Measurements from ENCODE around the gene CTDSPL. TPM values are rescaled to one million over a fixed set of nuclear protein-coding genes. Genes with fewer than 3 reads are reported as not detected.

CTDSPL gene
- total RNA-seq, 1 experiment from 2014 or later: 16.6 TPM

- H3K9me3 ChIP-seq (ENCODE audit: control insufficient read depth, insufficient read depth, low read depth, low read length): no peaks in the 10 kb centered on the region
- DNase-seq (ENCODE audit: low read depth, low spot score): no peak
- H3K4me1 ChIP-seq (ENCODE audit: control insufficient read depth, insufficient read depth, low read length): no peaks in the 10 kb centered on the region
- H3K27me3 ChIP-seq (ENCODE audit: control insufficient read depth, insufficient read depth, low read length): no peaks in the 10 kb centered on the region
- POLR2A ChIA-PET: no interaction called here
- TF ChIP-seq POLR2AphosphoS5 (IDR thresholded peaks at IDR 0.05; ENCODE audit: low read depth, low read length): no peak
- TF ChIP-seq, protein P1, sequence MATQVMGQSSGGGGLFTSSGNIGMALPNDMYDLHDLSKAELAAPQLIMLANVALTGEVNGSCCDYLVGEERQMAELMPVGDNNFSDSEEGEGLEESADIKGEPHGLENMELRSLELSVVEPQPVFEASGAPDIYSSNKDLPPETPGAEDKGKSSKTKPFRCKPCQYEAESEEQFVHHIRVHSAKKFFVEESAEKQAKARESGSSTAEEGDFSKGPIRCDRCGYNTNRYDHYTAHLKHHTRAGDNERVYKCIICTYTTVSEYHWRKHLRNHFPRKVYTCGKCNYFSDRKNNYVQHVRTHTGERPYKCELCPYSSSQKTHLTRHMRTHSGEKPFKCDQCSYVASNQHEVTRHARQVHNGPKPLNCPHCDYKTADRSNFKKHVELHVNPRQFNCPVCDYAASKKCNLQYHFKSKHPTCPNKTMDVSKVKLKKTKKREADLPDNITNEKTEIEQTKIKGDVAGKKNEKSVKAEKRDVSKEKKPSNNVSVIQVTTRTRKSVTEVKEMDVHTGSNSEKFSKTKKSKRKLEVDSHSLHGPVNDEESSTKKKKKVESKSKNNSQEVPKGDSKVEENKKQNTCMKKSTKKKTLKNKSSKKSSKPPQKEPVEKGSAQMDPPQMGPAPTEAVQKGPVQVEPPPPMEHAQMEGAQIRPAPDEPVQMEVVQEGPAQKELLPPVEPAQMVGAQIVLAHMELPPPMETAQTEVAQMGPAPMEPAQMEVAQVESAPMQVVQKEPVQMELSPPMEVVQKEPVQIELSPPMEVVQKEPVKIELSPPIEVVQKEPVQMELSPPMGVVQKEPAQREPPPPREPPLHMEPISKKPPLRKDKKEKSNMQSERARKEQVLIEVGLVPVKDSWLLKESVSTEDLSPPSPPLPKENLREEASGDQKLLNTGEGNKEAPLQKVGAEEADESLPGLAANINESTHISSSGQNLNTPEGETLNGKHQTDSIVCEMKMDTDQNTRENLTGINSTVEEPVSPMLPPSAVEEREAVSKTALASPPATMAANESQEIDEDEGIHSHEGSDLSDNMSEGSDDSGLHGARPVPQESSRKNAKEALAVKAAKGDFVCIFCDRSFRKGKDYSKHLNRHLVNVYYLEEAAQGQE (IDR thresholded peaks at IDR 0.05; ENCODE audit: insufficient read depth in 1 of 2, low read depth in 2 of 2, low read length in 1 of 2): no peak
- TF ChIP-seq SIN3A (IDR thresholded peaks at IDR 0.05; ENCODE audit: borderline replicate concordance, insufficient read depth, low read depth, low read length): no peak
- no peak for TF ChIP-seq CTCF (IDR thresholded peaks at IDR 0.05)
- TF ChIP-seq TCF7L2 (IDR thresholded peaks at IDR 0.05; ENCODE audit: low read depth, low read length): no peak
- H3K36me3 ChIP-seq (ENCODE audit: control insufficient read depth, insufficient read depth, low read length): no peaks in the 10 kb centered on the region
- CTCF ChIA-PET: no interaction called here
- intact Hi-C loops (cut with micrococcal nuclease; ENCODE audit: unreplicated experiment) (no loop called here), in situ Hi-C loops (cut with HindIII; ENCODE audit: low pct_unique_long_range_greater_than_20kb, low sequenced_read_pairs) (no loop called here)
- H3K4me3 ChIP-seq (ENCODE audit: low read depth in 2 of 2, low read length in 2 of 2): no peak overlapping the region
- no peak for ATAC-seq
- BruUV-seq (replicated peaks): no TSS peak
- H3K27ac ChIP-seq (ENCODE audit: low read length): no peak overlapping the region
Observed at GRCh38 chr3:37954881-37955280, 93.2 kb downstream of the CTDSPL start.

DNA sequence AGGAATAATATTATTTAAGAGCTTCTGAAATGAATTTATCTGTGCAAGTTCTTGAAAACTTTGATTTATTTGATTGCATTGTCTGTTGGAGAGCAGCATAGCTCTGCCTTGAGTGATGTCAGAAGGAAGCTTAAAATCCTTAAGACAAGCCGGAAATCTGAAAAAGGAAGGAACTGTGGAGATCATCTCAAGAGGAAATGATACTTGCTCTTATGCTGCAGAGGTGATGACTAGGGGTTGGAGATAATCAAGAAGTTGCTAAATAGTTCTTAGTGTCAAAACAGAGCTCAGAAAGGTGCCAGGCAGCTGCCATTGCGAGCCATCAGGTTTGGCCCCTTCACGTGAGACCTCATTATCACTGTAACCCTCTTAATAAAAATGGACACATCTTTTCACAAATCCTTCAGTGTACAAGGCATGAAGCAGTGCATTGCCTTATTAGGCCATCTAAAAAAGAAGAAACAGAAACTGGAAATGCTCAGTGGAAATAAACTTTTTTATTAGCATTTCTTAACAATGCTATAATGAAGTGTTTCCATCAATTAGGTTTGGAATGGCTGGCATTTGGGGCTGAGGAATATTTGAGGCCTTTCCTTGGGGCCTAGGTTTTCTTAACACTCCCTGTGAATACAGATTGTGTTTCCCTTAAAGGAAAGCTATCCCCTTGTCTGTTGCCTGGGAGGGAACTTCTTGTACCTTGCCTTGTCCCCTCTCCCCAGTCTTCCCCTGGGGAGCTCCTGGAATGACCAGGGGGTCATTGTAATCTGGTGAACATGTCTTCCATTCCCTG, 94.4 kb downstream of the CTDSPL start:
- H3K4me3 ChIP-seq (ENCODE audit: low read depth in 2 of 2, low read length in 2 of 2): no peak overlapping the region
- TF ChIP-seq SIN3A (IDR thresholded peaks at IDR 0.05; ENCODE audit: borderline replicate concordance, insufficient read depth, low read depth, low read length) (no peak), TCF7L2 (IDR thresholded peaks at IDR 0.05; ENCODE audit: low read depth, low read length) (no peak), POLR2AphosphoS5 (IDR thresholded peaks at IDR 0.05; ENCODE audit: low read depth, low read length) (no peak), CTCF (IDR thresholded peaks at IDR 0.05) (no peak)
- TF ChIP-seq, protein P1 (IDR thresholded peaks at IDR 0.05; ENCODE audit: insufficient read depth in 1 of 2, low read depth in 2 of 2, low read length in 1 of 2): no peak
- DNase-seq (ENCODE audit: low read depth, low spot score) (no peak), ATAC-seq (no peak)
- no peaks in the 10 kb centered on the region for H3K4me1 ChIP-seq (ENCODE audit: control insufficient read depth, insufficient read depth, low read length)
- no peak overlapping the region for H3K27ac ChIP-seq (ENCODE audit: low read length)
- BruUV-seq (replicated peaks): no TSS peak
- no peaks in the 10 kb centered on the region for H3K36me3 ChIP-seq (ENCODE audit: control insufficient read depth, insufficient read depth, low read length)
- POLR2A ChIA-PET: no interaction called here
- CTCF ChIA-PET: interaction anchor here (0.6 kb wide), 1 partner anchor 97 kb away, joined by 4 read pairs; no protein-coding TSS in a partner anchor
- in situ Hi-C loops (cut with HindIII; ENCODE audit: low pct_unique_long_range_greater_than_20kb, low sequenced_read_pairs) (no loop called here), intact Hi-C loops (cut with micrococcal nuclease; ENCODE audit: unreplicated experiment) (no loop called here)
- no peaks in the 10 kb centered on the region for H3K27me3 ChIP-seq (ENCODE audit: control insufficient read depth, insufficient read depth, low read length)
- H3K9me3 ChIP-seq (ENCODE audit: control insufficient read depth, insufficient read depth, low read depth, low read length): no peaks in the 10 kb centered on the region
